LoVo (cell line): ENCODE data around the gene CERKL.

Source experiments
- DNase-seq: peaks from one replicate; pipeline ENCODE4 v3.0.0-alpha.2; 2016; ENCODE audit warnings: low spot score

Gene CERKL

GRCh38 chr2:181628590-181629585, 28.0 kb downstream of the CERKL start:
- no peak for DNase-seq

GRCh38 chr2:181627545-181627944, 29.4 kb downstream of the CERKL start:
- no peak for DNase-seq

- no peak for DNase-seq
Measured at GRCh38 chr2:181626671-181627070, 30.2 kb downstream of the CERKL start.

- no peak for DNase-seq
Measured at GRCh38 chr2:181623159-181623558, 33.7 kb downstream of the CERKL start.

- DNase-seq: no peak
Measured at GRCh38 chr2:181621779-181622490, 35.0 kb downstream of the CERKL start.

GRCh38 chr2:181619516-181619915, 37.4 kb downstream of the CERKL start:
- no peak for DNase-seq

- no peak for DNase-seq
Measured at GRCh38 chr2:181616715-181617114, 40.2 kb downstream of the CERKL start.

- no peak for DNase-seq
Measured at GRCh38 chr2:181614874-181615638, 41.8 kb downstream of the CERKL start.

GRCh38 chr2:181613241-181613640, 43.7 kb downstream of the CERKL start:
- no peak for DNase-seq

- DNase-seq: no peak
Measured at GRCh38 chr2:181607629-181608590, 49.0 kb downstream of the CERKL start.

- DNase-seq: no peak
Measured at GRCh38 chr2:181605889-181606837, 50.7 kb downstream of the CERKL start.

GRCh38 chr2:181602017-181602416, 54.9 kb downstream of the CERKL start:
- no peak for DNase-seq

GRCh38 chr2:181596556-181596955, 60.3 kb downstream of the CERKL start:
- no peak for DNase-seq

GRCh38 chr2:181594322-181594721, 62.6 kb downstream of the CERKL start:
- DNase-seq: no peak

- no peak for DNase-seq
Measured at GRCh38 chr2:181589779-181590178, 67.1 kb downstream of the CERKL start.

GRCh38 chr2:181588546-181588945, 68.4 kb downstream of the CERKL start:
- no peak for DNase-seq

GRCh38 chr2:181586569-181587081, 70.3 kb downstream of the CERKL start:
- DNase-seq: no peak

- DNase-seq: no peak
Measured at GRCh38 chr2:181585732-181586131, 71.2 kb downstream of the CERKL start.

- DNase-seq: no peak
Measured at GRCh38 chr2:181581534-181581933, 75.4 kb downstream of the CERKL start.

GRCh38 chr2:181578829-181579228, 78.1 kb downstream of the CERKL start:
- no peak for DNase-seq
